GM23338 (cell line): ENCODE measurements around the gene TRMT44. TPM values are rescaled to one million over a fixed set of nuclear protein-coding genes. Genes with fewer than 3 reads are reported as not detected.

ENCODE experiments used
- ATAC-seq: fragments of 200-7000 bp; cut with Tn5 transposase; 3 replicates; pipeline ENCODE4 v1.9.1; 2020
- DNase-seq: peaks from one replicate; pipeline ENCODE4 v3.0.0-alpha.2; 2015; ENCODE audit warnings: low spot score
- H2AFZ ChIP-seq: fragments of 200-600 bp; sonication (generic); 2 replicates; pipeline ENCODE4 v1.8.0; 2016; ENCODE audit warnings: antibody characterized with exemption, mild to moderate bottlenecking, moderate library complexity
- H3F3A ChIP-seq: fragments of 200-600 bp; sonication (generic); replicated peaks from 2 replicates; pipeline ENCODE4 v1.8.0; 2017; ENCODE audit warnings: antibody characterized with exemption, mixed run types, low read depth
- H3K27ac ChIP-seq: fragments of 200-600 bp; sonication (generic); 2 replicates; pipeline ENCODE4 v1.6.1; 2016; ENCODE audit warnings: low read depth
- H3K27me3 ChIP-seq: fragments of 200-600 bp; sonication (generic); 2 replicates; pipeline ENCODE4 v1.8.0; 2016; ENCODE audit warnings: mild to moderate bottlenecking, mixed run types, moderate library complexity; ENCODE audit not compliant: insufficient read depth
- H3K36me3 ChIP-seq: fragments of 200-600 bp; sonication (generic); 2 replicates; pipeline ENCODE4 v1.8.0; 2016; ENCODE audit warnings: mild to moderate bottlenecking; ENCODE audit not compliant: insufficient read depth
- H3K4me1 ChIP-seq: fragments of 200-600 bp; sonication (generic); 2 replicates; pipeline ENCODE4 v1.8.0; 2016; ENCODE audit warnings: mild to moderate bottlenecking, moderate library complexity; ENCODE audit not compliant: insufficient read depth
- H3K4me2 ChIP-seq: fragments of 200-600 bp; sonication (generic); 2 replicates; pipeline ENCODE4 v1.7.1; 2017; ENCODE audit warnings: mixed run types
- H3K4me3 ChIP-seq: fragments of 200-600 bp; sonication (generic); 2 replicates; pipeline ENCODE4 v1.6.1; 2016; ENCODE audit warnings: mixed run types
- H3K79me2 ChIP-seq: fragments of 200-600 bp; sonication (generic); replicated peaks from 2 replicates; pipeline ENCODE4 v1.8.0; 2017; ENCODE audit warnings: mild to moderate bottlenecking; ENCODE audit not compliant: insufficient read depth
- H3K9me2 ChIP-seq: fragments of 200-600 bp; sonication (generic); 2 replicates; pipeline ENCODE4 v1.8.0; 2017; ENCODE audit not compliant: insufficient read depth
- H4K20me1 ChIP-seq: fragments of 200-600 bp; sonication (generic); replicated peaks from 2 replicates; pipeline ENCODE4 v1.8.0; 2017; ENCODE audit warnings: mild to moderate bottlenecking; ENCODE audit not compliant: insufficient read depth
- H3K27ac Mint-ChIP-seq: 2 replicates; pipeline ENCODE4 v1.8.0; 2020; ENCODE audit warnings: inconsistent platforms, mild to moderate bottlenecking, moderate library complexity, mixed read lengths
- H3K27me3 Mint-ChIP-seq: 3 replicates; pipeline ENCODE4 v1.8.0; 2022; ENCODE audit warnings: low read depth, mild to moderate bottlenecking, moderate library complexity, mixed read lengths, inconsistent platforms; ENCODE audit not compliant: insufficient read depth, poor library complexity
- H3K36me3 Mint-ChIP-seq: 3 replicates; pipeline ENCODE4 v1.8.0; 2021; ENCODE audit warnings: low read depth, mild to moderate bottlenecking, inconsistent platforms, moderate library complexity, mixed read lengths
- H3K4me1 Mint-ChIP-seq: 3 replicates; pipeline ENCODE4 v1.8.0; 2020; ENCODE audit warnings: mild to moderate bottlenecking, inconsistent platforms, mixed read lengths
- H3K4me3 Mint-ChIP-seq: 3 replicates; pipeline ENCODE4 v1.8.0; 2021; ENCODE audit warnings: moderate library complexity, mild to moderate bottlenecking, inconsistent platforms, mixed read lengths
- H3K9me3 Mint-ChIP-seq: 3 replicates; pipeline ENCODE4 v1.8.0; 2020; ENCODE audit warnings: moderate library complexity, mild to moderate bottlenecking, inconsistent platforms, mixed read lengths
- CREB1 ChIP-seq: fragments of 250-450 bp; sonication (Bioruptor Pico); IDR thresholded peaks from 2 replicates; pipeline ENCODE4 v1.5.0; 2020; ENCODE audit warnings: low read depth, mild to moderate bottlenecking, moderate library complexity
- JUNB ChIP-seq: IDR thresholded peaks from one replicate; pipeline ENCODE4 v1.6.1; 2016; ENCODE audit warnings: antibody characterized with exemption; ENCODE audit not compliant: unreplicated experiment
- NANOG ChIP-seq: IDR thresholded peaks from 2 replicates; pipeline ENCODE4 v1.6.1; 2016; ENCODE audit warnings: antibody characterized with exemption, borderline replicate concordance
- REST ChIP-seq: IDR thresholded peaks from one replicate; pipeline ENCODE4 v1.6.1; 2018; ENCODE audit warnings: antibody characterized with exemption; ENCODE audit not compliant: unreplicated experiment
- STAT1 ChIP-seq: IDR thresholded peaks from one replicate; pipeline ENCODE4 v1.6.1; 2016; ENCODE audit warnings: antibody characterized with exemption; ENCODE audit not compliant: unreplicated experiment
- ZNF114 ChIP-seq: fragments of 250-450 bp; sonication (Bioruptor Pico); IDR thresholded peaks from 2 replicates; pipeline ENCODE4 v1.5.0; 2020; ENCODE audit warnings: mild to moderate bottlenecking, moderate library complexity
- ZNF331 ChIP-seq: fragments of 250-450 bp; sonication (Bioruptor Pico); IDR thresholded peaks from 2 replicates; pipeline ENCODE4 v1.5.0; 2020; ENCODE audit warnings: low read depth, mild to moderate bottlenecking, moderate library complexity
- polyA plus RNA-seq: library from polyadenylated mRNA; unstranded; fragments of >200 nt; fragmentation: Nextera tagmentation; extraction: Ambion mirVana; gene quantifications from 2 replicates; pipeline ENCODE4 v1.2.1, GENCODE V29; 2016
- total RNA-seq: library from RNA; depleted of rRNA; stranded (reverse); fragments of >200 nt; shearing (Covaris generic); gene quantifications from 2 replicates; pipeline ENCODE4 v1.2.3, GENCODE V29; 2014
- TF ChIP-seq, protein P1 (sequence below), 2 experiments: fragments of 200-600 bp in 1 of 2; sonication (generic) in 1 of 2; conservative IDR thresholded peaks; 2 replicates each; pipeline versions ENCODE4 v1.5.1 to v1.6.1; 2016 to 2017; ENCODE audit warnings: antibody characterized with exemption in 2 of 2, low read depth in 2 of 2, mild to moderate bottlenecking in 2 of 2, moderate library complexity in 1 of 2

TRMT44 gene
- total and polyA plus RNA-seq, 2 experiments from 2014 or later: 10.3 to 49.8 TPM

- Histone ChIP-seq H3K27ac (no peak overlapping the region), H3F3A (no peaks in the 10 kb centered on the region), H3K4me1 (peaks cover 8% of the 10 kb centered on the region), H2AFZ (no peak overlapping the region), H3K36me3 (no peaks in the 10 kb centered on the region), H3K79me2 (no peaks in the 10 kb centered on the region), H3K4me3 (no peak overlapping the region), H3K9me2 (no peaks in the 10 kb centered on the region), H4K20me1 (no peaks in the 10 kb centered on the region; the same call in 1 of the 2 replicates), H3K4me2 (no peak overlapping the region), H3K27me3 (no peaks in the 10 kb centered on the region)
- no peaks in the 10 kb centered on the region for H3K9me3 Mint-ChIP-seq
- peaks cover 12% of the 10 kb centered on the region for H3K27me3 Mint-ChIP-seq
- no peak for DNase-seq
- no peak overlapping the region for H3K27ac Mint-ChIP-seq
- peaks cover 25% of the 10 kb centered on the region for H3K4me1 Mint-ChIP-seq
- TF ChIP-seq ZNF331 (CRISPR knock-in tag) (no peak), REST (no peak), ZNF114 (no peak), NANOG (no peak), STAT1 (no peak), JUNB (no peak), CREB1 (no peak)
- TF ChIP-seq, protein P1, sequence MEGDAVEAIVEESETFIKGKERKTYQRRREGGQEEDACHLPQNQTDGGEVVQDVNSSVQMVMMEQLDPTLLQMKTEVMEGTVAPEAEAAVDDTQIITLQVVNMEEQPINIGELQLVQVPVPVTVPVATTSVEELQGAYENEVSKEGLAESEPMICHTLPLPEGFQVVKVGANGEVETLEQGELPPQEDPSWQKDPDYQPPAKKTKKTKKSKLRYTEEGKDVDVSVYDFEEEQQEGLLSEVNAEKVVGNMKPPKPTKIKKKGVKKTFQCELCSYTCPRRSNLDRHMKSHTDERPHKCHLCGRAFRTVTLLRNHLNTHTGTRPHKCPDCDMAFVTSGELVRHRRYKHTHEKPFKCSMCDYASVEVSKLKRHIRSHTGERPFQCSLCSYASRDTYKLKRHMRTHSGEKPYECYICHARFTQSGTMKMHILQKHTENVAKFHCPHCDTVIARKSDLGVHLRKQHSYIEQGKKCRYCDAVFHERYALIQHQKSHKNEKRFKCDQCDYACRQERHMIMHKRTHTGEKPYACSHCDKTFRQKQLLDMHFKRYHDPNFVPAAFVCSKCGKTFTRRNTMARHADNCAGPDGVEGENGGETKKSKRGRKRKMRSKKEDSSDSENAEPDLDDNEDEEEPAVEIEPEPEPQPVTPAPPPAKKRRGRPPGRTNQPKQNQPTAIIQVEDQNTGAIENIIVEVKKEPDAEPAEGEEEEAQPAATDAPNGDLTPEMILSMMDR (conservative IDR thresholded peaks at IDR 0.05; ENCODE audit: low read depth in 2 of 2): no peak
- no peak; the same call in 2 of the 3 replicates for ATAC-seq
- H3K36me3 Mint-ChIP-seq: no peaks in the 10 kb centered on the region
- no peak overlapping the region for H3K4me3 Mint-ChIP-seq
Observed at GRCh38 chr4:8392591-8393190, 47.9 kb upstream of the TRMT44 start.

GRCh38 chr4:8393593-8394038 is 47.0 kb upstream of the TRMT44 start:
- H3K27me3 ChIP-seq: no peaks in the 10 kb centered on the region
- Mint-ChIP-seq H3K9me3 (no peaks in the 10 kb centered on the region), H3K27ac (peak overlapping the region; percentile 27; the same call in 1 of the 2 replicates), H3K27me3 (peaks cover 11% of the 10 kb centered on the region), H3K4me3 (no peak overlapping the region), H3K4me1 (peaks cover 29% of the 10 kb centered on the region), H3K36me3 (peaks cover under 1% of the 10 kb centered on the region; the same call in 2 of the 3 replicates)
- H3K4me2 ChIP-seq: no peak overlapping the region
- peaks cover 9% of the 10 kb centered on the region for H3K4me1 ChIP-seq
- H3K9me2 ChIP-seq: no peaks in the 10 kb centered on the region
- H3K27ac ChIP-seq: no peak overlapping the region
- ATAC-seq (no peak; the same call in 2 of the 3 replicates), DNase-seq (no peak)
- H3K4me3 ChIP-seq: no peak overlapping the region
- H3F3A ChIP-seq: no peaks in the 10 kb centered on the region
- no peaks in the 10 kb centered on the region for H3K36me3 ChIP-seq
- no peaks in the 10 kb centered on the region for H3K79me2 ChIP-seq
- TF ChIP-seq STAT1 (no peak), CREB1 (no peak)
- no peaks in the 10 kb centered on the region; the same call in 1 of the 2 replicates for H4K20me1 ChIP-seq
- no peak overlapping the region for H2AFZ ChIP-seq
